ENCODE data around the gene PDE6B. TPM values are rescaled to one million over a fixed set of nuclear protein-coding genes. Genes with fewer than 3 reads are reported as not detected.

Gene PDE6B
- total and polyA plus RNA-seq, 2 experiments from 2014 or later, result 17.3 to 26.1 TPM

- no peak for DNase-seq (ENCODE audit: low spot score)
- Histone ChIP-seq H2AFZ (no peak overlapping the region), H3K27ac (no peak overlapping the region), H4K20me1 (ENCODE audit: insufficient read depth, poor library complexity, severe bottlenecking) (no peaks in the 10 kb centered on the region), H3K36me3 (replicated peaks; ENCODE audit: insufficient read depth, low read depth) (no peaks in the 10 kb centered on the region), H3K79me2 (no peaks in the 10 kb centered on the region), H3K4me1 (ENCODE audit: insufficient read depth) (peaks cover 36% of the 10 kb centered on the region), H3K4me2 (no peak overlapping the region), H3K9me2 (replicated peaks; ENCODE audit: insufficient read depth) (no peaks in the 10 kb centered on the region), H3K4me3 (no peak overlapping the region), H3K27me3 (no peaks in the 10 kb centered on the region), H3K9me3 (ENCODE audit: low read depth) (no peaks in the 10 kb centered on the region)
- TF ChIP-seq, protein P1, sequence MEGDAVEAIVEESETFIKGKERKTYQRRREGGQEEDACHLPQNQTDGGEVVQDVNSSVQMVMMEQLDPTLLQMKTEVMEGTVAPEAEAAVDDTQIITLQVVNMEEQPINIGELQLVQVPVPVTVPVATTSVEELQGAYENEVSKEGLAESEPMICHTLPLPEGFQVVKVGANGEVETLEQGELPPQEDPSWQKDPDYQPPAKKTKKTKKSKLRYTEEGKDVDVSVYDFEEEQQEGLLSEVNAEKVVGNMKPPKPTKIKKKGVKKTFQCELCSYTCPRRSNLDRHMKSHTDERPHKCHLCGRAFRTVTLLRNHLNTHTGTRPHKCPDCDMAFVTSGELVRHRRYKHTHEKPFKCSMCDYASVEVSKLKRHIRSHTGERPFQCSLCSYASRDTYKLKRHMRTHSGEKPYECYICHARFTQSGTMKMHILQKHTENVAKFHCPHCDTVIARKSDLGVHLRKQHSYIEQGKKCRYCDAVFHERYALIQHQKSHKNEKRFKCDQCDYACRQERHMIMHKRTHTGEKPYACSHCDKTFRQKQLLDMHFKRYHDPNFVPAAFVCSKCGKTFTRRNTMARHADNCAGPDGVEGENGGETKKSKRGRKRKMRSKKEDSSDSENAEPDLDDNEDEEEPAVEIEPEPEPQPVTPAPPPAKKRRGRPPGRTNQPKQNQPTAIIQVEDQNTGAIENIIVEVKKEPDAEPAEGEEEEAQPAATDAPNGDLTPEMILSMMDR (IDR thresholded peaks at IDR 0.05; ENCODE audit: poor library complexity), result no peak
- TF ChIP-seq EZH2 (IDR thresholded peaks at IDR 0.05; ENCODE audit: borderline replicate concordance), result no peak
- TF ChIP-seq EZH2phosphoT487 (IDR thresholded peaks at IDR 0.05; ENCODE audit: low read depth, severe bottlenecking, unreplicated experiment), result no peak
- WGBS (ENCODE audit: low lambda C conversion rate, missing lambda C conversion rate), result 96% methylated on average over 26 of the region's 31 CpGs
Observed at GRCh38 chr4:686413-687040, 61.2 kb downstream of the PDE6B start.

- no peaks in the 10 kb centered on the region for H4K20me1 ChIP-seq (ENCODE audit: insufficient read depth, poor library complexity, severe bottlenecking)
- no peak overlapping the region for H2AFZ ChIP-seq
- no peak for TF ChIP-seq EZH2phosphoT487 (IDR thresholded peaks at IDR 0.05; ENCODE audit: low read depth, severe bottlenecking, unreplicated experiment)
- H3K36me3 ChIP-seq (replicated peaks; ENCODE audit: insufficient read depth, low read depth), result no peaks in the 10 kb centered on the region
- H3K4me2 ChIP-seq, result peak overlapping the region; percentile 52
- H3K27ac ChIP-seq, result peak overlapping the region; percentile 68
- no peaks in the 10 kb centered on the region for H3K9me3 ChIP-seq (ENCODE audit: low read depth)
- H3K4me3 ChIP-seq, result no peak overlapping the region
- WGBS (ENCODE audit: low lambda C conversion rate, missing lambda C conversion rate), result 67% methylated on average over 36 of the region's 38 CpGs
- DNase-seq (ENCODE audit: low spot score), result peak; percentile 92
- H3K27me3 ChIP-seq, result no peaks in the 10 kb centered on the region
- H3K4me1 ChIP-seq (ENCODE audit: insufficient read depth), result peaks cover 36% of the 10 kb centered on the region
- no peaks in the 10 kb centered on the region for H3K79me2 ChIP-seq
- H3K9me2 ChIP-seq (replicated peaks; ENCODE audit: insufficient read depth), result no peaks in the 10 kb centered on the region
Observed at GRCh38 chr4:687048-687970, 61.9 kb downstream of the PDE6B start.

DNA sequence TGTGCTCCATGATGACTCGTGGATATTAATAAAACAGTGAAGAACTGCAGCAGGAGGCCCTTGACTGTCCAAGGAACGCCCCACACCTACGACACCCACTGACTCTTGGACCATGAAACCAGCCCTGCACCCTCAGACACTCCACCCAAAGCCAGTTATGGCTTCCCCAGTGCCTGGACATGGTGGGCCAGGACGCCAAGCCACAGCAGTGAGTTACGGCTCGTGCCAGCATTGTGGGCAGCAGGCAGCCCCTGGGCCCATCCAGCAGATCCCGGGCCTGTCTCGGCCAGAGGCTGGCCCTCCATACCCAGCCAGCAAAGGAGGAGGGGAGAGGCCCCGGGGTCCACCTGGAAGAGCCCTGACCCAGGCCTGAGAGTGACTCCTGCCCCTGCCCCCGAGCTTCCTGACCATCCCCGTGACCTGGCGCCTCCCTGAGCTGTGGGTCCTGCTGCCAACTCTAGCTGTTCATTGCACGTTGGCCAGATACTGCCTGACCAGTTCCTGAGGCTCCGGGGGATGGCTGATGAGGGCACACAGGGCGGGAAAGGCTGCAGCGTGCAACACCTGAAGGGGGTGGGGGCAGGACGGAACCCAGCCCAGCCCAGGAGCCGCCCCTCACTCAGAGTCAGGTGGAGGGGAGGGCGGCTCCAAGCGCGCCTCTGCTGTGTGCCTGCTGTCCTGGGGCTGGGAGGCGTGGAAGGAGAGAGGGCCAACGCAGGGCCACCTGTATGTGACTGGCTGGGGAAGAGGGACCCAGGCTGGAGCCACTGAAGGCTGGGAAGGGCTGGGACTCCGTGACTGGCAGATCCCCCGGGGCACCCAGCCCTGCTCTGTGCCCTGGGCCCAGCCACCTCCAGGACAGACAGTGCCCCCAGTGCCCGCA is 62.8 kb downstream of the PDE6B start:
- H3K4me1 ChIP-seq (ENCODE audit: insufficient read depth), result peaks cover 36% of the 10 kb centered on the region
- peak overlapping the region; percentile 55 for H2AFZ ChIP-seq
- H3K4me3 ChIP-seq, result no peak overlapping the region
- 77% methylated on average over 24 of the region's 26 CpGs for WGBS (ENCODE audit: low lambda C conversion rate, missing lambda C conversion rate)
- H3K4me2 ChIP-seq, result peak overlapping the region; percentile 84
- no peak for DNase-seq (ENCODE audit: low spot score)
- no peaks in the 10 kb centered on the region for H3K9me2 ChIP-seq (replicated peaks; ENCODE audit: insufficient read depth)
- no peaks in the 10 kb centered on the region for H3K9me3 ChIP-seq (ENCODE audit: low read depth)
- H4K20me1 ChIP-seq (ENCODE audit: insufficient read depth, poor library complexity, severe bottlenecking), result no peaks in the 10 kb centered on the region
- H3K27ac ChIP-seq, result peak overlapping the region; percentile 68
- no peaks in the 10 kb centered on the region for H3K36me3 ChIP-seq (replicated peaks; ENCODE audit: insufficient read depth, low read depth)
- TF ChIP-seq EZH2phosphoT487 (IDR thresholded peaks at IDR 0.05; ENCODE audit: low read depth, severe bottlenecking, unreplicated experiment), result no peak
- no peak for TF ChIP-seq EZH2 (IDR thresholded peaks at IDR 0.05; ENCODE audit: borderline replicate concordance)
- TF ChIP-seq, protein P1 (IDR thresholded peaks at IDR 0.05; ENCODE audit: poor library complexity), result no peak
- no peaks in the 10 kb centered on the region for H3K27me3 ChIP-seq
- no peaks in the 10 kb centered on the region for H3K79me2 ChIP-seq
